GM15510 (cell line): ENCODE results near the gene MYO1B.

Experiments
- POLR2A ChIP-seq: IDR thresholded peaks from 3 replicates; pipeline ENCODE4 v1.6.1; 2011; ENCODE audit warnings: borderline replicate concordance; ENCODE audit not compliant: insufficient read length; ENCODE audit errors: extremely low read depth

The MYO1B gene

DNA sequence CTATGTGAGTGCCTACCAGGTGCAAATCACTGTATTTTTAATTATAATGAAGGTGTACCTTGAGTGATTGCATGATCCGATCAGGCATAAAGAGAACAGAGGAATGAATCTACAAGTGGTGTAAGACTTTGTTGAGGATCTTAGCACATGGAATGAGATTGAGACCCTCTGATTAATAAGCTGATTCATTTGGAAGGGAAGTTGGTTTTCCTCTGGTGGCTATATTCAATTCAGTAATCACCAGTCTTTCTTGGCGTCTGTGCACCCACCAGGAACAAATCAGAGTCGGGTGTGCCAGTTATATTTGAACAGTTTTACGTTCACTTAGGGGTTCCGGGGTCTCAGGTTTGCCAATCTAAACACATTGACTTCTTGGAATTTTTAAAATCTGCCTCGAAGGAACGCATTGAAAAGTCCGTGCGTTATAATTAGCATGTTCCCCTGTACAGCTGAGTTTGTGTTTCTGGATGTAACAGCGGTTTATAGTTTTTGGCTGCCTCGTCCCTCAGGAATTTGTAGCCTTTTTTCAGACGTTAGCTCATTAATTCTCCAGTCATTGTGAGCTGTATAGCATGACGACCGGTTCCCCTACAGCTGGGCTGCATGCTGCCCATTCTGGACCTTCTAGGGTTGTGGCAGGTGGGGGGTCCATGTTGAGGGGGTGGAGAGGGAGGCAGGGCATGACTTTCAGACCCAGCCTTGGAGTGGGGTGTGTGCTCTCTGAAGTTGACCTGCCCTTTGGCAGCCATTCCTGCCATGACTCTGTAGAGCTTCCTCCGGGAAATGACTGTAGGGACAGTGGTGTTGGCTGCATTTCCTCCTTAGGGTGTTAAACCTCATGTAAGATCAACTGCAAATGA lies 20.3 kb downstream of the MYO1B start:
- no peak for TF ChIP-seq POLR2A

DNA sequence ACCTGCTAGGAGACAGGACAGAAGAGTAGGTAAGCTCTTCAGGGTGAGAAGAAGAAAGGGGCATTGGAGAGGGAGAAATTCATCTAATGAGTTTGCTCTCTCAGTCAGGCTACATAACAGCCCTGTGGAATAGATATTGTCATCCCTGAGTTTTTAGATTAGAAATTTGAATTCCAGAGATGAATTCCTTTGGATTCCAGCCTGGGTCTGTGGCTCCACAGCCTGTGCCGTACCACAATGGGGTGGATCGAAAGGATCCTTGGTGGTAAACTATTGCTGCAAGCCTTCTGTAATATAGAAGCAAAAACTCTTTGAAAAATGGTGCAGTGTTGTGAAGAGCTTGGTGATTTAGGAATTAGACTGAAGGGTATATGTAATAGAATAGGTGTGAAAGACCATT lies 21.0 kb downstream of the MYO1B start:
- no peak for TF ChIP-seq POLR2A

DNA sequence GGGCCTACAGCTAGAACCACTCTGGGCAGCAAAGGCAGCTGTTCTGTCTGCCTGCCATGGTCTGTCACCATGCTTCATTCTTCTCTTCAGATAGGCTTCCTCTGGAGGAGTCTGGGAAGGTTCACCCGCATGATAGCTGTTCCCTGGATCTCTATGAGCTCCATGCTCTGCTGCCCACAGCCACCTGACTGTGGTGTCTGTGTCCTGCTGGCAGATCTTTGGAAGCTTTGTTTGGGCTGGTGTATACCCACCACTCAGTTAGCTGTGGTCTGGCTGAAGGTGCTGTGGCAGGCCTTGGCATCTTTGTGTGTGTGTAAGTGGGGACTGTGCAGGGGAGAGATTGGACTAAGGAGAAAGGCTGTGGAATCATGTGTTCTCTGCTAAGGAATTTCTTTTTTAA lies 23.4 kb downstream of the MYO1B start:
- TF ChIP-seq POLR2A, result no peak

DNA sequence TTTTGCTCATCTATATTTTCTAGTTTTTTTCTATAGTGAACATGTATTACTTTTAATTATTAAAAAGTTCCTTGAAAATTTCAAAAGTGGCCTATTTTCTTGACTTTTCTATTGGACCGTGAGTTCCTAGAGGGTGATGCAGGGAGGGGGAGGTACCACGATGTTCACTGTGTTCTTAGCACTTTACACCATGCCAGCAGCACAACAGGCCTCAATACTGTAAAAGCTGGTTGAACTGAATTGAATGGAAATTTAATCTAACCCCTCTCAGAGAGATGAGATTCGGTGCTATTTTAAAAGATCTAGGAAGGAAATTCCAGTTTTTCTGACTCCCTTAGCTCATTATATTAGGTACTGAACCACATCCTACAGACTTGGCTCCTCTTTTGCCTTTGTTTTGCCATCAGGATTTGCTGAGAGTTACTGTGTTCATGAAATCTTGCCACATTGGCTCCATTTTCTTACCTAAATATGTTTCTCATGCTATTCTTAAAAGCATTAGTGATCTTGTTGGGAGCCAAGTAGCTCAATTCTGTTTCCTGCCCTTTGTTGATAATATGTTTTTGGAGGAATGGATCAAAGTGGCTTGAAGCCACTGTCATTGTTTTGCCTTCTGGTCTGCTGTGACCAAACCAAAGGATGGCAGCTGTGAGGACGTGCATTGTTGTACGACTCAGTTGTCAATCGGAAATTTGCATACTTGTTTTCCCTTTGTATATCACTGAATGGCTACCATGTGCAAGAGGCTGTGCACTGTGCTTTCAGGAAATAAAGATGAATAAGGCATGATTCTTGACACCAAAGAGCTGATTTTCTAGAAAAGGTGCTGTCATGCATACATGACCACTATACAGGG lies 25.3 kb downstream of the MYO1B start:
- TF ChIP-seq POLR2A, result no peak

DNA sequence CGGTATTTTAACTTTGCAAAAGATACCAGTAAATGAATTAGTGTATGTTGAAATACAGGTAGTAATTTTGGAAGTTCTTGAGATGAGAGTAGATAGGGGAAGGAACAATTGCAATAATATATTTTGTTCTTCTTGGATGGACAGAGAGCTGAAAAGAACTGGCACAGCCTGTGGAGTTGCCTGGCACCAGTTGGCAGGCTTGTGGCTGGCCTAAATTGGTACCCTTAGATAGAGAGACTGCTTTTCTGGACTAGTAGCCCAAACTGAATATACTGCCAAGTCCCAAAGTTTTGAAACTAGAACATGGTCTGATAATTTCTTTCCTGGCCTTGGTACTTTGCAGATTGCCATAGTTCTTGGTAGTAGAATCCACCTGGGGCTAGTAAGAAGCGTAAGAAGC lies 26.9 kb downstream of the MYO1B start:
- TF ChIP-seq POLR2A, result no peak

DNA sequence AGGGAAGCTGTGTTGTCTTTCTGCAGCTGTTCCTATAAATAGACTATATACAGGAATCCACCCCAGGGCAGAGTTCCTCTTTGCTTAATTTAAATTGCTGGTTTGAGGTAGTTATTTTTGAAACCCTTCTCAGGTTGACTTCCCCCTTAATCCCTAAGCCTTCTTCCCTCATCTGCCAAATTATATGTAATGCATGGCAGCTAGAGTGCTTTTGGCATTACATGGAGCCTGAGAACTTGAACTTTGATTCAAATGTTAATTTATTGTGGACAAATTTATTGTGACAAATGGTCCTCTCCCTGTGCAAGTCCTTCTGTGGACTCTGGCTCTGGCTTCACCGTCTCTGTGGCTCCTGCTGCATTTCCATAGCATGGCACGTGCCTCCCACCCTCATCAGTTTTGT lies 29.2 kb downstream of the MYO1B start:
- no peak for TF ChIP-seq POLR2A

DNA sequence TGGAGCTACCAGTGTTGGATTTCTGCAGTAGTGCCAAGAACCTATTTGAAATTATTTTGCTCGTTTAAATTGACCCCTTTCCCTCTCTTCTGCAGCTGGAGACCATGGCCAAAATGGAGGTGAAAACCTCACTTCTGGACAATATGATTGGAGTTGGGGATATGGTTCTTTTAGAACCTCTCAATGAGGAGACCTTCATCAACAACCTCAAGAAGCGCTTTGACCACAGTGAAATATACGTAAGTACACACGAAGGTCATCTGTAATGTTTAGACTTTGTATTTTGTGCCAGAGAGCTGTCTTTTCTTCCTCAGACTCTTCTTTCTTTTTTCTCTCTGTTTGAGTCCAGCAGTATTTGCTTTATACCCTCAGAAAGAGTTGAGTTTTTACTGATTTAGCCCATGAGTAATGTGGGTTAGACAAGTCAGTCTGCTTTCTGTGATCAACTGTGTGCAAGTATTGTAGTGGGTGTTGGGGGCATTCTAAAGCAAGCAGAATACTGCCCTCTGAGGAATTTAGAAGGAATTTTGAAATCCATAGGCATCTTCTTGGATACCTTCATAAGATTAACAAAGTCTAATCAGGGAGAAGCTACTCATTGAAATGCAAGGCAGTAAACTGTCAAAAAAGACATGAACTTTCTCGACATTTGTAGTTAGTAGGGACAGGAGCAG lies 31.7 kb downstream of the MYO1B start:
- no peak for TF ChIP-seq POLR2A

DNA sequence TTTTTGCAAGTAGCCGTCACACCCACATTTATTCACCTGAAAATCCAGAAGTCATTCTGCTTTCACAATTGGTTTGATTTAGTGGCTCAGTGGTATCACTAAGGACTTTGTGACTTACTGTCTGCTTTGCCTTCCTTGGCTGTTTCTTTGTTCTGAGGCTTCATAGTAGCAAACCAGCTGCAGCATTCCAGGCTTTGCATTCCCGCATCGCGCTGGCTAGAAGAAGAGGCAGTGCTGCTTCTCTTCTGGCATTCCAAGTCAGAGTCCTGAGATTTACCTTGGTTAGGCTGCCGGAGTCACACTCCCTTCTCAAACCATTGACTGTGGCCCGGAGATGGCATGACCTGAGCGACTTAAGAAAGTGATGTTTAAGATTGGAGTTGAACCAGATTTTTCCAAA lies 35.1 kb downstream of the MYO1B start:
- no peak for TF ChIP-seq POLR2A

DNA sequence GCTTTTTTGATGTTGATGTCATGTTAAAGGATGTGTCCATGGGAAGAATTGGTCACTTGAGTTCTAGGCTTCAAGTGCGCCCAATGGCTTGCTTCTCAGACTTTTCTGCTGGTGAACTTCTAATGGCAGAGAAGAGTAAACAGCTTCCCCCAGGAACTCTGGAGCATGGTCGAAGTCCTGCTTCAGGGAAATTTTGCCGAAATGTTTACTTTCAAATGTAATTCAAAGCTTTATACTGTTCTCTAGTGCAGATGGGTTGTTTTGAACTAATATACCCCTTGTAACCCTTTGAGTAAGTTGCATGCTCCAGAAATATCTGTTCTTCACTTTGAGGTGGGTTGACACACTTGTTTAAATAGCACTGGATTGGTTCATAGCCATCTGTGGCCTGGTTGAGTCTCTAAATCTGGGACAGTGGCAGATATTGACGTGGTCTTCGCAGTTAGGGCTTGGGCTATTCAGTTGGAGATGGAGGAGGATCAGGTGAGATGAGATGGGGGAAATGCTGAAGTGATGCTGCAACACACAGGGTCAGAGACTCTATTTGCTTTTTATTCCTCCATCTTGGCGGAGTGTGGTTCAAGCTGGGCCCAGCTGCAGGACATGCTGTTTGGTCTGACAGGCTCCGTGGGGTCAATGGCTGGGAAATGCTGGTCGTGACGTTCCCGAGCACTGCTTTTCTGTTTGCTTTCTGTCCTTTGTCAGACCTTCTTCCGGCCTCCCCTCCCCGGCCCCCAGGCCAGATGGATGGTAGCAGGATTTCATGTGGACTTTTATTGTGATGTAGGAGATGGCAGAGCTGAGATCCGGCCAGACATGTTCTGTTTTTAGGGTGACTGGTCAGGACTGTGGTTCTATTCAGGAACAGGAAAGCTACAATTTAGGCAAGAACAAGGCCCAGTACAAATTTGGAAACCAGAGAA lies 35.9 kb downstream of the MYO1B start:
- no peak for TF ChIP-seq POLR2A

DNA sequence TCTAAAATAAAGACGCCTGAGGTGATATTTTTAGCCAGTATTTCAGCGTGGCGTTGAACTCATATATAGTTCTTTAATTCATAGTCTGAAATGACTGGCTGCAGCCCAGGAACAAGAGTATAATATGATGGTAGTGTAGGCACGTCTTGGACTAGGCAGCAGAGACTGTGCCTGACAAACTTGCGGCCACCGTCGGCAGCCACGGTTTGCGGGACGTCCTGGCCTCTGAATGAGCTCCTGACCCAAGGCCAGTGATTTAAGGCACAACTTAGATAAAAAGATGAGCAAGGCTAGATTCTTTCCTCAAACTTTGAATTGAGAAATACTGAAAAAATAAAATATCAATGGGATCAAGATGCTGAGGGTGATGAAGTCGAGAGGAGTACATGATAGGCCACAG lies 40.0 kb downstream of the MYO1B start:
- no peak for TF ChIP-seq POLR2A

DNA sequence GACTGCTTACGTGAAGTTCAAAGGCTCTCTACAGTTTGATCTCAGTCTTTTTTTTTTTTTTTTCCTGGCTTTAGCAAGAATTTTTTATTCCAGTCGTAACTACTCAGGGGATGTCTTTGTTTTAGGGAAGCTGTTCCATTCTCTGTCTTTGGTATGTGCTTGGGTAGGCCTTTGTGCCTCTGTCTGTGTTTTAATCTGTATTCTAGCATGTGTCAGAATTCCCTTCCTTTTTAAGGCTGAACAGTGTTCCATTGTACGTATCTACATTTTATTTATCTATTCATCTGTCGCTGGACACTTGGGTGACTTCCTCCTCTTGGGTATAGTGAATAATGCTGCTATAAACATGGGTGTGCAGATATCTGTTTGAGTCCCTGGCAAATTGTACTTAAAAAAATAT lies 42.6 kb downstream of the MYO1B start:
- TF ChIP-seq POLR2A, result no peak

DNA sequence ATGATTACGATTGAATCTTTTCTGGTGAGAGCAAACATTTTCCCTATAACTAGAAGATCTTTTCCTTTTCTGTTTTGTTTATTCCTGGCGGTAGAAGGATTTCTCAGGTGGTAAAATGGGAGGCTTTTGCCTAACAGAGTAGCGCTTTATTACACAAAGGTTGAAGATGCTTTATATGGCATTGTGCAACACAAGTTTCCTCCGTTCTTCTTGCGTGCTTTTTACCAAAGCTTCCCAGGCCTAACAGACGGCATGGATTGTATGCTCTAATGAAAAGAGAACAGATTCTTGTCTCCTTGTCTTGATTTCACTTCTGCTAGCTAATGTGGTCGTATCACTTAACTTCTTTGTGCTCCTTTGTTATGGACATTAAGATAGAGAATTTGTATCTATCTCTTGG lies 43.8 kb downstream of the MYO1B start:
- no peak for TF ChIP-seq POLR2A

DNA sequence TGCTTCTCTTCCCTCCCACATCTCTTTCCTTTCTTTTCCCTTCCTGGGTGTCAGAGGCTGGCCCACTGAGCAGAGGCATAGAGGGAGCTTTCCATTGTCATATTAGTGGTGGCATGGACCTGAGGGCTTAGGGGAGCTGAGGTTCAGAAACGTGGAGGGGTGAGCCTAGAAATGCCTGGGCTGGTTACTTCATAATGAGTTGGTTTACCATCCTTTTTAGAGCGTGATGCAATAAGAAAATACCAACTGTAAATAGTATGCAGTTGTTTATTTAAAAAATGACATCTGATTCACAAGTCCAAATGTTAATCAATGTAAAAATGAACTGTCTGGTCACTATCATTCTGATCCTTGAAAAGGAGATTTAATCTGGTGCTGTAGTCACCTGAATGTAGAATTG lies 46.3 kb downstream of the MYO1B start:
- TF ChIP-seq POLR2A, result no peak

DNA sequence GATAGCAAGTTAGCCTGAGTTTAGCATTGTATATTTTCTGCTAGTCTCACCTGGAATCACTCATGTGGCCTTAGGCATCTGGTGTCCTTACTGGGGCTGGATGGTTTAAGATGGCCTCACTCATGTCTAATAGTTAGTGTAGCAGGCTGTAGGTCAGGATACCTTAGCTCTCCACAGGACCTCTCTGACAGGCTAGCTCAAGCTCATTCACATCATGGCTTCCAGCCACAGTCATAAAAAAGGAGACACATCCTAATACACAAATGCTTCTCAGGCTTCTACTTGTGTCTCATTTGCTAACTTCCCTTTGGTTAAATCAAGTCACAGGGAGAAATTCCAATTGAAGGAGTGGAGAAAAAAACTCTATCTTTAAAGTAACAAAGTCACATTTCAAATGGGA lies 47.7 kb downstream of the MYO1B start:
- no peak for TF ChIP-seq POLR2A
